H9 (cell line): ENCODE data around the gene YPEL3. TPM values are rescaled to one million over a fixed set of nuclear protein-coding genes. Genes with fewer than 3 reads are reported as not detected.
A peak's percentile ranks its signal among the peaks of the same experiment; 100 is the strongest.

Source experiments
- DNase-seq: peaks from one replicate; pipeline ENCODE4 v3.0.0-alpha.2; 2017
- H2AFZ ChIP-seq: one replicate; pipeline ENCODE4 v1.6.1; 2013; ENCODE audit warnings: mild to moderate bottlenecking, low read length, control low read depth, moderate library complexity
- H2AK5ac ChIP-seq: 2 replicates; pipeline ENCODE4 v1.6.1; 2013; ENCODE audit warnings: low read length, control low read depth, mixed read lengths; ENCODE audit not compliant: insufficient read length
- H2BK120ac ChIP-seq: one replicate; pipeline ENCODE4 v1.6.1; 2013; ENCODE audit warnings: low read depth, mild to moderate bottlenecking, low read length, control low read depth, inconsistent platforms; ENCODE audit not compliant: poor library complexity, severe bottlenecking
- H2BK12ac ChIP-seq: 2 replicates; pipeline ENCODE4 v1.6.1; 2013; ENCODE audit warnings: low read length, control low read depth, mixed read lengths, low read depth; ENCODE audit not compliant: insufficient read length
- H2BK15ac ChIP-seq: 2 replicates; pipeline ENCODE4 v1.6.1; 2013; ENCODE audit warnings: low read depth, low read length, control low read depth
- H2BK20ac ChIP-seq: one replicate; pipeline ENCODE4 v1.6.1; 2013; ENCODE audit warnings: low read depth, mild to moderate bottlenecking, low read length, control low read depth, inconsistent platforms; ENCODE audit not compliant: poor library complexity, severe bottlenecking
- H2BK5ac ChIP-seq: 2 replicates; pipeline ENCODE4 v1.6.1; 2013; ENCODE audit warnings: low read length, control low read depth, mixed read lengths; ENCODE audit not compliant: insufficient read length
- H3K14ac ChIP-seq: 2 replicates; pipeline ENCODE4 v1.6.1; 2013; ENCODE audit warnings: low read length, control low read depth; ENCODE audit not compliant: insufficient read depth
- H3K18ac ChIP-seq: 2 replicates; pipeline ENCODE4 v1.6.1; 2013; ENCODE audit warnings: low read depth, mild to moderate bottlenecking, mixed read lengths, low read length, control low read depth; ENCODE audit not compliant: insufficient read length
- H3K23ac ChIP-seq: 2 replicates; pipeline ENCODE4 v1.6.1; 2013; ENCODE audit warnings: low read length, control low read depth, mixed read lengths, low read depth; ENCODE audit not compliant: insufficient read length
- H3K23me2 ChIP-seq: 2 replicates; pipeline ENCODE4 v1.6.1; 2013; ENCODE audit warnings: low read depth, mild to moderate bottlenecking, mixed read lengths, low read length, control low read depth; ENCODE audit not compliant: insufficient read length, poor library complexity, severe bottlenecking
- H3K27ac ChIP-seq: 2 replicates; pipeline ENCODE4 v1.5.1; 2013; ENCODE audit warnings: low read length, control low read depth, mixed read lengths, low read depth; ENCODE audit not compliant: insufficient read length
- H3K27me3 ChIP-seq: 2 replicates; pipeline ENCODE4 v1.6.1; 2013; ENCODE audit warnings: low read length, control low read depth, inconsistent platforms; ENCODE audit not compliant: insufficient read depth
- H3K4ac ChIP-seq: 2 replicates; pipeline ENCODE4 v1.6.1; 2013; ENCODE audit warnings: low read depth, mild to moderate bottlenecking, control low read depth, inconsistent platforms, low read length, moderate library complexity
- H3K4me1 ChIP-seq: 2 replicates; pipeline ENCODE4 v1.6.1; 2013; ENCODE audit warnings: low read length, control low read depth, inconsistent platforms; ENCODE audit not compliant: insufficient read depth
- H3K4me2 ChIP-seq: 2 replicates; pipeline ENCODE4 v1.6.1; 2013; ENCODE audit warnings: low read length, control low read depth, mixed read lengths; ENCODE audit not compliant: insufficient read length, insufficient read depth
- H3K56ac ChIP-seq: 2 replicates; pipeline ENCODE4 v1.6.1; 2013; ENCODE audit warnings: low read depth, mild to moderate bottlenecking, mixed read lengths, low read length, control low read depth; ENCODE audit not compliant: insufficient read length
- H3K79me1 ChIP-seq: 2 replicates; pipeline ENCODE4 v1.6.1; 2013; ENCODE audit warnings: low read depth, mild to moderate bottlenecking, moderate library complexity, low read length, control low read depth, inconsistent platforms; ENCODE audit not compliant: insufficient read depth, poor library complexity, severe bottlenecking
- H3K79me2 ChIP-seq: 2 replicates; pipeline ENCODE4 v1.6.1; 2013; ENCODE audit warnings: low read length, control low read depth, inconsistent platforms; ENCODE audit not compliant: insufficient read depth
- H3K9ac ChIP-seq: 2 replicates; pipeline ENCODE4 v1.6.1; 2013; ENCODE audit warnings: low read length, control low read depth, mixed read lengths; ENCODE audit not compliant: insufficient read length; ENCODE audit errors: extremely low read depth
- H3K9me3 ChIP-seq: one replicate; pipeline ENCODE4 v1.6.1; 2013; ENCODE audit warnings: low read depth, low read length, inconsistent platforms; ENCODE audit not compliant: control insufficient read depth
- H3T11ph ChIP-seq: one replicate; pipeline ENCODE4 v1.6.1; 2013; ENCODE audit warnings: mild to moderate bottlenecking, low read length, control low read depth, inconsistent platforms
- H4K20me1 ChIP-seq: one replicate; pipeline ENCODE4 v1.6.1; 2013; ENCODE audit not compliant: control insufficient read depth, insufficient read length, insufficient read depth
- H4K5ac ChIP-seq: 2 replicates; pipeline ENCODE4 v1.6.1; 2013; ENCODE audit warnings: low read depth, mild to moderate bottlenecking, mixed read lengths, low read length, control low read depth; ENCODE audit not compliant: insufficient read length
- H4K8ac ChIP-seq: replicated peaks from 2 replicates; pipeline ENCODE4 v1.6.1; 2013; ENCODE audit warnings: low read length, control low read depth, mixed read lengths, low read depth; ENCODE audit not compliant: insufficient read length
- H4K91ac ChIP-seq: 2 replicates; pipeline ENCODE4 v1.6.1; 2013; ENCODE audit warnings: low read depth, mild to moderate bottlenecking, moderate library complexity, mixed read lengths, low read length, control low read depth; ENCODE audit not compliant: insufficient read length
- H3K27ac Mint-ChIP-seq, 3 experiments: 2 replicates in 2 of 3; 3 replicates in 1 of 3; pipeline ENCODE4 v1.8.0; 2020 to 2021; ENCODE audit warnings: mixed read lengths in 3 of 3, mild to moderate bottlenecking in 1 of 3, moderate library complexity in 1 of 3
- H3K27me3 Mint-ChIP-seq: 2 replicates; pipeline ENCODE4 v1.8.0; 2021; ENCODE audit warnings: low read depth, mild to moderate bottlenecking, moderate library complexity, mixed read lengths
- H3K36me3 Mint-ChIP-seq, 3 experiments: 2 replicates in 2 of 3; 3 replicates in 1 of 3; pipeline ENCODE4 v1.8.0; 2020 to 2021; ENCODE audit warnings: low read depth in 3 of 3, mixed read lengths in 3 of 3; ENCODE audit not compliant: insufficient read depth in 1 of 3
- H3K4me1 Mint-ChIP-seq, 2 experiments: 2 replicates each; pipeline ENCODE4 v1.8.0; 2020; ENCODE audit warnings: mixed read lengths in 2 of 2
- H3K4me3 Mint-ChIP-seq, 2 experiments: 2 replicates in 1 of 2; 3 replicates in 1 of 2; pipeline ENCODE4 v1.8.0; 2020 to 2021; ENCODE audit warnings: mild to moderate bottlenecking in 2 of 2, mixed read lengths in 2 of 2, moderate library complexity in 1 of 2
- H3K9me3 Mint-ChIP-seq, 2 experiments: 2 replicates in 1 of 2; 3 replicates in 1 of 2; pipeline ENCODE4 v1.8.0; 2020; ENCODE audit warnings: mild to moderate bottlenecking in 2 of 2, mixed read lengths in 2 of 2, moderate library complexity in 1 of 2
- CTCF ChIP-seq: fragments of 200-600 bp; sonication (generic); conservative IDR thresholded peaks from 3 replicates; pipeline ENCODE4 v1.8.0; 2021; ENCODE audit warnings: antibody characterized with exemption, mild to moderate bottlenecking
- WGBS: extraction: QIAGEN DNeasy Blood & Tissue Kit; methylation state at CpG from one replicate; pipeline ENCODE4 v1.1.7; 2013; ENCODE audit warnings: missing lambda C conversion rate, low lambda C conversion rate, mixed read lengths; ENCODE audit not compliant: insufficient read length; ENCODE audit errors: extremely low coverage; 5-methylcytosine and 5-hydroxymethylcytosine counted together
- total RNA-seq: library from RNA; stranded (reverse); gene quantifications from 2 replicates; pipeline ENCODE4 v1.2.1, GENCODE V29; 2021

The YPEL3 gene
- total RNA-seq, 1 experiment from 2014 or later, result 27.5 TPM

- no peak for DNase-seq
- no peak overlapping the region for H2BK15ac ChIP-seq
- H3K23me2 ChIP-seq, result peaks cover 7% of the 10 kb centered on the region
- H3K4me1 Mint-ChIP-seq, result peaks cover 13 to 19% of the 10 kb centered on the region in 2 experiments
- no peak overlapping the region; a peak in 1 of 7 replicates for H3K27ac Mint-ChIP-seq
- H3K9me3 Mint-ChIP-seq, result no peaks in the 10 kb centered on the region; a peak in 2 of 5 replicates
- H2BK120ac ChIP-seq, result no peak overlapping the region
- no peak overlapping the region for H3K14ac ChIP-seq
- no CpG with 5 or more reads among the region's 6 CpGs for WGBS
- H3K27me3 ChIP-seq, result no peaks in the 10 kb centered on the region
- H3K4ac ChIP-seq, result no peak overlapping the region
- TF ChIP-seq CTCF, result no peak
- no peak overlapping the region for H3K56ac ChIP-seq
- H3K18ac ChIP-seq, result no peak overlapping the region
- H2AFZ ChIP-seq, result no peak overlapping the region
- no peak overlapping the region for H3K27ac ChIP-seq
- no peak overlapping the region for H2BK5ac ChIP-seq
- H2BK20ac ChIP-seq, result no peak overlapping the region
- no peak overlapping the region for H3K4me2 ChIP-seq
- H3K36me3 Mint-ChIP-seq, result peaks cover 41 to 58% (median 53%) of the 10 kb centered on the region in 3 experiments
- peaks cover 16% of the 10 kb centered on the region; the same call in 1 of the 2 replicates for H3K79me2 ChIP-seq
- H3K27me3 Mint-ChIP-seq, result no peaks in the 10 kb centered on the region
- H4K5ac ChIP-seq, result no peak overlapping the region
- no peak overlapping the region for H3T11ph ChIP-seq
- no peaks in the 10 kb centered on the region for H4K20me1 ChIP-seq
- no peaks in the 10 kb centered on the region for H3K4me1 ChIP-seq
- H3K4me3 Mint-ChIP-seq, result peak overlapping the region; percentile 73 to 89
- H4K8ac ChIP-seq, result no peak overlapping the region
- H2BK12ac ChIP-seq, result no peak overlapping the region
- no peak overlapping the region for H4K91ac ChIP-seq
- no peak overlapping the region for H3K23ac ChIP-seq
- H3K9me3 ChIP-seq, result no peaks in the 10 kb centered on the region
- peak overlapping the region; percentile 31 for H3K9ac ChIP-seq
- peaks cover 9% of the 10 kb centered on the region for H3K79me1 ChIP-seq
- H2AK5ac ChIP-seq, result no peak overlapping the region
Observed at GRCh38 chr16:30077656-30078055, 18.4 kb downstream of the YPEL3 start.
